Stimulated activated CD8-positive, alpha-beta memory T cell treated with anti-CD3 and anti-CD28 coated beads, Interleukin-12 subunit alpha, Interleukin-12 subunit beta, amount 100 ng/mL, for 24 hours (primary cell): Measurements from ENCODE around the gene MASTL.

Experiments
- DNase-seq: peaks from one replicate; pipeline ENCODE4 v3.0.0-alpha.2; 2020; ENCODE audit errors: extremely low read depth

Gene MASTL

GRCh38 chr10:27225642-27226257 lies 70.6 kb downstream of the MASTL start:
- DNase-seq = no peak

GRCh38 chr10:27230022-27230421 lies 74.9 kb downstream of the MASTL start:
- no peak for DNase-seq

- DNase-seq = no peak
Observed at GRCh38 chr10:27235706-27236105, 80.6 kb downstream of the MASTL start.
